MCF 10A (cell line): ENCODE results near the gene DRGX. TPM values are rescaled to one million over a fixed set of nuclear protein-coding genes. Genes with fewer than 3 reads are reported as not detected.

Source experiments
- BruUV-seq: library from RNA; stranded (reverse); fragments of 400-500 nt; replicated peaks from 2 replicates; lab custom pipeline; 2021; lab: Mats Ljungman, UMichigan
- CTCF ChIA-PET: fragments of 300-600 bp; sonication (Branson Sonifier 250); formaldehyde crosslinking; extraction: SDS; loops from one replicate; lab custom pipeline; 2021; ENCODE audit warnings: antibody characterized with exemption, inconsistent platforms; lab: Yijun Ruan, JAX
- POLR2A ChIA-PET: fragments of 300-600, 350-650 bp; sonication (Branson Sonifier 250); formaldehyde crosslinking; extraction: SDS; loops from one replicate; lab custom pipeline; 2020; ENCODE audit warnings: antibody characterized with exemption, inconsistent platforms; lab: Yijun Ruan, JAX
- DNase-seq: peaks from one replicate; pipeline ENCODE4 v3.0.0-alpha.2; 2018; ENCODE audit not compliant: unreplicated experiment
- H3K27ac Mint-ChIP-seq: one replicate; pipeline ENCODE4 v1.8.0; 2022; ENCODE audit warnings: mild to moderate bottlenecking, low read depth, mixed read lengths; ENCODE audit not compliant: unreplicated experiment
- H3K27me3 Mint-ChIP-seq: one replicate; pipeline ENCODE4 v1.8.0; 2022; ENCODE audit warnings: mixed read lengths; ENCODE audit not compliant: insufficient read depth, unreplicated experiment
- H3K36me3 Mint-ChIP-seq: one replicate; pipeline ENCODE4 v1.8.0; 2022; ENCODE audit warnings: mild to moderate bottlenecking, moderate library complexity, mixed read lengths; ENCODE audit not compliant: insufficient read depth, unreplicated experiment
- H3K4me1 Mint-ChIP-seq: one replicate; pipeline ENCODE4 v1.8.0; 2022; ENCODE audit warnings: mixed read lengths; ENCODE audit not compliant: insufficient read depth, unreplicated experiment
- H3K4me3 Mint-ChIP-seq: one replicate; pipeline ENCODE4 v1.8.0; 2022; ENCODE audit warnings: mild to moderate bottlenecking, moderate library complexity, mixed read lengths; ENCODE audit not compliant: unreplicated experiment
- H3K9me3 Mint-ChIP-seq: one replicate; pipeline ENCODE4 v1.8.0; 2022; ENCODE audit warnings: mixed read lengths; ENCODE audit not compliant: unreplicated experiment
- intact Hi-C: fragments of 100-400 bp; cut with micrococcal nuclease; formaldehyde crosslinking; loops from 2 replicates; pipeline ENCODE4 v1.14.1; 2022
- total RNA-seq: library from RNA; stranded (reverse); gene quantifications from 2 replicates; pipeline ENCODE4 v1.2.3, GENCODE V29; 2022
- TF ChIP-seq, protein P1 (sequence below): fragments of 200-600 bp; IDR thresholded peaks from one replicate; pipeline ENCODE4 v1.8.0; 2022; ENCODE audit warnings: antibody characterized with exemption, mild to moderate bottlenecking; ENCODE audit not compliant: unreplicated experiment

DRGX gene
- total RNA-seq, 1 experiment from 2014 or later: not detected

- intact Hi-C loops: no loop called here
- Mint-ChIP-seq H3K36me3 (no peaks in the 10 kb centered on the region), H3K27me3 (peaks cover 48% of the 10 kb centered on the region), H3K9me3 (no peaks in the 10 kb centered on the region), H3K4me1 (no peaks in the 10 kb centered on the region), H3K4me3 (no peak overlapping the region), H3K27ac (no peak overlapping the region)
- TF ChIP-seq, protein P1, sequence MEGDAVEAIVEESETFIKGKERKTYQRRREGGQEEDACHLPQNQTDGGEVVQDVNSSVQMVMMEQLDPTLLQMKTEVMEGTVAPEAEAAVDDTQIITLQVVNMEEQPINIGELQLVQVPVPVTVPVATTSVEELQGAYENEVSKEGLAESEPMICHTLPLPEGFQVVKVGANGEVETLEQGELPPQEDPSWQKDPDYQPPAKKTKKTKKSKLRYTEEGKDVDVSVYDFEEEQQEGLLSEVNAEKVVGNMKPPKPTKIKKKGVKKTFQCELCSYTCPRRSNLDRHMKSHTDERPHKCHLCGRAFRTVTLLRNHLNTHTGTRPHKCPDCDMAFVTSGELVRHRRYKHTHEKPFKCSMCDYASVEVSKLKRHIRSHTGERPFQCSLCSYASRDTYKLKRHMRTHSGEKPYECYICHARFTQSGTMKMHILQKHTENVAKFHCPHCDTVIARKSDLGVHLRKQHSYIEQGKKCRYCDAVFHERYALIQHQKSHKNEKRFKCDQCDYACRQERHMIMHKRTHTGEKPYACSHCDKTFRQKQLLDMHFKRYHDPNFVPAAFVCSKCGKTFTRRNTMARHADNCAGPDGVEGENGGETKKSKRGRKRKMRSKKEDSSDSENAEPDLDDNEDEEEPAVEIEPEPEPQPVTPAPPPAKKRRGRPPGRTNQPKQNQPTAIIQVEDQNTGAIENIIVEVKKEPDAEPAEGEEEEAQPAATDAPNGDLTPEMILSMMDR: no peak
- DNase-seq: no peak
- BruUV-seq: no TSS peak
- ChIA-PET POLR2A (no interaction called here), CTCF (no interaction called here)
Observed at GRCh38 chr10:49414496-49414895, 18.6 kb upstream of the DRGX start.

- no peaks in the 10 kb centered on the region for H3K36me3 Mint-ChIP-seq
- no peaks in the 10 kb centered on the region for H3K9me3 Mint-ChIP-seq
- no peak overlapping the region for H3K4me3 Mint-ChIP-seq
- TF ChIP-seq, protein P1: no peak
- peaks cover 48% of the 10 kb centered on the region for H3K27me3 Mint-ChIP-seq
- no peak for DNase-seq
- ChIA-PET CTCF (interaction anchor here (0.6 to 2.8 kb wide), 7 partner anchors 11 to 798 kb away, joined by 3 to 10 read pairs (median 4); no protein-coding TSS in a partner anchor), POLR2A (interaction anchor here (0.9 kb wide), 1 partner anchor 126 kb away, joined by 3 read pairs; the partner anchor contains the start of gene ERCC6)
- H3K4me1 Mint-ChIP-seq: no peaks in the 10 kb centered on the region
- intact Hi-C loops: no loop called here
- H3K27ac Mint-ChIP-seq: no peak overlapping the region
- BruUV-seq: no TSS peak
Observed at GRCh38 chr10:49412571-49412970, 16.7 kb upstream of the DRGX start.

GRCh38 chr10:49410365-49411074, 14.6 kb upstream of the DRGX start:
- H3K4me3 Mint-ChIP-seq: no peak overlapping the region
- ChIA-PET CTCF (interaction anchor here (0.6 to 2.3 kb wide), 4 partner anchors 59 to 325 kb away, joined by 3 to 6 read pairs (median 3); no protein-coding TSS in a partner anchor), POLR2A (interaction anchor here (0.7 kb wide), 1 partner anchor 34 kb away, joined by 3 read pairs; no protein-coding TSS in a partner anchor)
- intact Hi-C loops: no loop called here
- no TSS peak for BruUV-seq
- H3K36me3 Mint-ChIP-seq: no peaks in the 10 kb centered on the region
- no peak for DNase-seq
- no peaks in the 10 kb centered on the region for H3K4me1 Mint-ChIP-seq
- H3K27ac Mint-ChIP-seq: no peak overlapping the region
- no peaks in the 10 kb centered on the region for H3K9me3 Mint-ChIP-seq
- H3K27me3 Mint-ChIP-seq: peaks cover 49% of the 10 kb centered on the region
- TF ChIP-seq, protein P1: no peak

GRCh38 chr10:49409755-49410154, 13.9 kb upstream of the DRGX start:
- no peak for DNase-seq
- POLR2A ChIA-PET: interaction anchor here (0.6 kb wide), 1 partner anchor 595 kb away, joined by 4 read pairs; no protein-coding TSS in a partner anchor
- Mint-ChIP-seq H3K27me3 (peaks cover 49% of the 10 kb centered on the region), H3K36me3 (no peaks in the 10 kb centered on the region), H3K4me1 (no peaks in the 10 kb centered on the region), H3K27ac (no peak overlapping the region), H3K4me3 (no peak overlapping the region), H3K9me3 (no peaks in the 10 kb centered on the region)
- TF ChIP-seq, protein P1: no peak
- BruUV-seq: no TSS peak
- CTCF ChIA-PET: interaction anchor here (0.7 to 2.8 kb wide), 4 partner anchors 11 to 1084 kb away, joined by 3 to 19 read pairs (median 8); no protein-coding TSS in a partner anchor
- intact Hi-C loops: loop anchor here (5.0 to 10.0 kb wide), 2 partner anchors 435 to 813 kb away; no protein-coding TSS in a partner anchor
